RCC 7860 (cell line): ENCODE data around the gene ZNF716.
"Not testable (repeated sequence)": the region's sequence is repeated elsewhere in the genome, so short reads cannot be mapped to it uniquely, and the experiment has no call there.

Experiments
- DNase-seq: peaks from one replicate; pipeline ENCODE4 v3.0.0-alpha.2; 2015; ENCODE audit warnings: low spot score
- FAIRE-seq: peaks from 2 replicates; lab custom pipeline; 2012; peaks lifted over from hg19 to GRCh38; lab: Jason Lieb, UNC

The ZNF716 gene

DNA sequence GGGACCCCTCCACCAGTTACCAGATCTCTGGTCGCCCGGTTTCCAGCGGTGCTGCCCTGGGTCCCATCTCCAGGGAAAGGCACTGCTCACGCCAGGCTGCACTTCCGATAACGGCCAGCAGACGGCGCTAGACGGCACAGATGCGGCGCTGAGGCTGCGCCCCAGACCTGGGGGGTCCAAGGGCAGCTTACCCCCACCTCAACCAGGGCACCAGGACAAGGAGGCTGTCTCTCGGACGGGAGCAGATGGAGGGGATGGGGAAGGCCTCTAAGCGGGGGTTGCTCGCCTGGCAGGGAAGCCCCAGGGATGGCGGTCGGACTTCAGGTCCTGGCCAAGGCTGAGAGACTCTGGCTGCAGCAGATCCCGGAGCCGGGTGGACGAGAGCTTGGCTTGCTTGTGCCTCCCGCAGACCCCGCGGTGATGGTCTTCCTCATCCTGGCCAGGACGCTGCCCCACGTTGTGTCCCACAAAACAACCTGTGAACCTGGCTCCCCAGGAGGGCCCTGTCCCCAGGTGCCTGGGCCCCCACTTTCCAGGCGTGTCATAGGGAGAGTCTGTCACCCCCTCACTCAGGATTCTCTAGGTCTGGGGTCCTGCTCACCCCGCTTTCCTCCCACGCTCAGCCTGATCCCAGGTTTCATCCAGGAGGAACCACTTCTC is 23.9 kb upstream of the ZNF716 start:
- FAIRE-seq: no peak
- DNase-seq: no peak

- DNase-seq (no peak), FAIRE-seq (no peak)
Observed at GRCh38 chr7:57426629-57427003, 23.4 kb upstream of the ZNF716 start.

DNA sequence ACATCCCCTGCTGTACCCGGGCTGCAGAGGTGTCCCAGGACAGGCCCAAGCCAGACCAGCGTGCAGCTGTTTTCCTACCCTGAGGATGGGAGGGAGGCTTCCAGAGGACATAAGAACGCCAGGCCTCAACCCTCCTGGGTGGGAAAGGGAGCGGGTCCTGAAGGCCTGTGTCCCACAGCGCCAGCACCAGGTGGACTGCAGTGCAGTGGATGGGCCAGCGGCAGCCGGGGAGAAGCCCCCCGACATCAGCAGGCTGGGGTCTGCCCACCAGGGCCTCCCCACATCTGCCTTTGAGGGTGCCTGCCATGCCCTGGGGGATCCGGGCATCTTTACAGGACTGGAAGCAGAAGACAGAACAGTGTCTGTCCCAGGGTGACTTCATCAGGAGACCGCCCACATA is 22.8 kb upstream of the ZNF716 start:
- DNase-seq: no peak
- FAIRE-seq: no peak

DNA sequence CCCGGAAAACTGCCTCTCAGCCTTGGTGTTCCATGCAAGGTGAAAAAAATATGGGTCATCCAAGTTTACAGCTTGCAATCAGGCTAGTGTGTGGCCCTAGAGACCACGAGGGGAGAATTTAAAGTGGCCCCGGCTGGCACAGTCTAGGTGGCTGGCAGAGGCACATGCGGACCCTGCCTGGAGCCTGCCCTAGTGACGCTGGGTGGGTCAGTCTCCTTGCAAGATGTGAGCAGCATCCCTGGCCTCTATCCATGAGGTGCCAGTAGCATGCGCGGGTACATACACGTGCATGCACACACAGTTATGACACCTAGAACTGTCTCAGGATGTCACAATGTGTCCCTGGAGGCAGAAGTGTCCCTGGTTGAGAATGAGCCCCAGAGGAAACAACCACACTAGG is 22.4 kb upstream of the ZNF716 start:
- FAIRE-seq (no peak), DNase-seq (no peak)

GRCh38 chr7:57432583-57432982 is 17.4 kb upstream of the ZNF716 start:
- DNase-seq: no peak
- no peak for FAIRE-seq

DNA sequence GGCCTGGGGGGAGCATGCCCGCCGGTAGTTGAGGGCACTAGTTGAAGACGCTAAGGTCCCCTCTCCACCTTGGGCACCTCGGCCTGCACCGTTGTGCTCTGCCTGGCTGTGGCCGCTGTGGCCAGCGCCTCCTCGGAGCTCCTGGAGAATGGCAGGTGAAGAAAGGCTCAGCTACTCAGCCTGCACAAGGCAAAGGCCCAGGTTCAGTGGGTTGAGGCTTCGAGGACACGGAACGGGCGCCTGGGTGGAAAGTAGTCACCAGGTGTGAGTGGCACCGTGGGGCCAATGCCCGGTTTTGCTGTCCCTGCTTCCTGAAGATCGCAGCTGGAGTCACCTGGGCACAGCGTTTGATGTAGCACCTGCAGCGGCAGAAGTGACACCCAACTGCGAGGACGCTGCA is 12.4 kb upstream of the ZNF716 start:
- DNase-seq (no peak), FAIRE-seq (no peak)

DNA sequence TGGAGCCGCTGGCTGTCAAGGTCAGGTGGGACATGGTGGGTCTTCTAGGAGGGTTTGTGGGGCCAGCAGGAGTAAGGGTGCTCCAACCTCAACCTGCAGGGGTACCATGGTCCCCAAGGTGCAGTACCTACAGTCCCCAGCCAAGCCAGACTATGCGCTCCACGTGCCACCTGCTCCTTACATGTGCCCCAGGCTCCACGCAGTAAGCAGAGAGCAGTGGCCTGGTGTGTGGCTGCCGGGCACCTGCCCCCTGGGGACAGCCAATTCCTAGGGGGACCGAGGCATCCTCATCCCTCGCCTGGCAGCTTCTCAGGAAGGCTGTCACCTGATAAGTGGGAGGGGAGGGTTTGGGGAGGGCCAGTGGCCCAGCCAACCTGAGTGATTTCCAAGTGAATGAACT is 11.7 kb upstream of the ZNF716 start:
- DNase-seq: no peak
- no peak for FAIRE-seq

GRCh38 chr7:57443567-57443966 is 6.4 kb upstream of the ZNF716 start:
- DNase-seq (no peak), FAIRE-seq (no peak)

DNA sequence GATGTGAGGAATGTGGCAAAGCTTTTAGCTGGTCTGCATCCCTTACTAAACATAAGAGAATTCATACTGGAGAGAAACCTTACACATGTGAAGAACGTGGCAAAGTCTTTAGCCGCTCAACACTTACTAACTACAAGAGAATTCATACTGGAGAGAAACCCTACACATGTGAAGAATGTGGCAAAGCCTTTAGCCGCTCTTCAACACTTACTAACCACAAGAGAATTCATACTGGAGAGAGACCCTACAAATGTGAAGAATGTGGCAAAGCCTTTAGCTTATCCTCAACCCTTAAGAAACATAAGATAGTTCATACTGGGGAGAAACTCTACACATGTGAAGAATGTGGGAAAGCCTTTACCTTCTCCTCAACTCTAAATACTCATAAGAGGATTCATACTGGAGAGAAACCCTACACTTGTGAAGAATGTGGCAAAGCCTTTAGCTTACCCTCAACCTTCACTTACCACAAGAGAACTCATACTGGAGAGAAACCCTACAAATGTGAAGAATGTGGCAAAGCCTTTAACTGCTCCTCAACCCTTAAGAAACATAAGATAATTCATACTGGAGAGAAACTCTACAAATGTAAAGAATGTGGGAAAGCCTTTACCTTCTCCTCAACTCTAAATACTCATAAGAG is 19.3 kb downstream of the ZNF716 start:
- not testable (repeated sequence) for FAIRE-seq, DNase-seq

GRCh38 chr7:57480304-57480703 is 30.3 kb downstream of the ZNF716 start:
- DNase-seq, FAIRE-seq: not testable (repeated sequence)

DNA sequence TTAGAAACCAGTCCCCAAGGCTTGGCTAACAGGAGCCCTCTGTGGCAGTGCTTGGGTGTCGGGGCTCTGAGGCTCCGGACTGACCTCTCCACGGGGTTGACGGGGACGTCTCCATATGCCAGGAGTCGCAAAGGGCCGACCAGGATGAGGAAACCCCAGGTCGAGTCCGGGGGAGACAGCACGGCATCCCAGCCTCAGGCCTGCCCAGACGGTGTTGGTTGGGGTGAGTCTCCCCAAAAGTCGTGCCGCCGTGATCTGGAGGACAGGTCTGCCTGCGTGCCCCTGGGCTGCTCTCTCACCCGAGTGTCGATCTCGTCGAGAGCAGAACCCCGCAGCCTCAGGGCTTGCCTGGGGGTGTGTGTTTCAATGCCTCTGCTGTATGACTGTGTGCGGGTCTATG is 35.0 kb downstream of the ZNF716 start:
- not testable (repeated sequence) for DNase-seq, FAIRE-seq

GRCh38 chr7:57487957-57488356 is 38.0 kb downstream of the ZNF716 start:
- no peak for FAIRE-seq

DNA sequence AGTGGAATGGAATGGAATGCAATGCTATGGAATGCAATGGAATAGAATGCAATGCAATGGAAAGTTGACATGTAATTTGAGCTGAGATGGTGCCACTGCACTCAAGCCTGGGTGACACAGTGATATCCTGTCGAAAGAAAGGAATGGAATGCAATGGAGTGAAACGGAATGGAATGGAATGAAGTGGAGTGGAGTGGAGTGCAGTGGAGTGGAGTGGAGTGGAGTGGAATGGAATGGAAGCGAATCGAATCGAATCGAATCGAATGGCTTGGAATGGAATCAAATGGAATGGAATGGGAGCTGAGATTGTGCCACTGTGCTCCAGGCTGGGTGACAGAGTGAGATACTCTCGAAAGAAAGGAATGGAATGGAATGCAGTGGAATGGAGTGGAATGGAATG is 45.1 kb downstream of the ZNF716 start:
- not testable (repeated sequence) for FAIRE-seq

More at GRCh38 chr7:57487957-57488356, 38.0 kb downstream of the ZNF716 start:
- no peak for DNase-seq

DNA sequence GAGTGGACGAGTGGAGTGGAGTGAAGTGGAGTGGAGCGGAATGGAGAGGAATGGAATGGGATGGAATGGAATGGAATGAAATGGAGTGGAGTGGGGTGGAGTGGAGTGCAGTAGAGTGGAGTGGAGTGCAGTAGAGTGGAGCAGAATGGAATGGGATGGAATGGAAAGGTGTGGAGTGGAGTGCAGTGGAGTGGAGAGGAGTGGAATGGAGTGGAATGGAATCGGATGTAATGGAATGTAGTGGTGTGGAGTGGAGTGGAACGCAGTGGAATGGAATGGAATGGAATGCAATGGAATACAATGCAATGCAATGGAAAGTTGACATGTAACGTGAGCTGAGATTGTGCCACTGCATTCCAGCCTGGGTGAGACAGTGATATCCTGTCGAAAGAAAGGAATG is 46.4 kb downstream of the ZNF716 start:
- DNase-seq (no peak), FAIRE-seq (no peak)

More for the DNA sequence above, 45.1 kb downstream of the ZNF716 start:
- DNase-seq: not testable (repeated sequence)

DNA sequence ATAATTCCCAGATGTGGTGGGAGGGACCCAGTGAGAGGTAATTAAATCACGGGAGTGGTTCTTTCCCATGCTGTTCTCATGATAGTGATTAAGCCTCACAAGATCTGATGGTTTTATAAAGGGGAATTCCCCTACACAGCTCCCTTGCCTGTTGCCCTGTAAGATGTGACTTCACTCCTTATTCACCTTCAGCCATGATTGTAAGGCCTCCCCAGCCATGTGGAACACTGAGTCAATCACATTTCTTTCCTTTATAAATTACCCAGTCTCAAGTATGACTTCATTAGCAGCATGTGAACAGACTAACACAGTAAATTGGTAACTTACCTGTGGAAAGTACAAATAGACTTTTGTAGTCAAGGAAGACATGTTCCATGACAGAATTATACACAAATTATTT is 55.2 kb downstream of the ZNF716 start:
- no peak for FAIRE-seq
- DNase-seq: peak; percentile 75
